IMR-90 (cell line): ENCODE results near the gene CPAMD8.

ENCODE experiments used
- BHLHE40 ChIP-seq: fragments of 150-350 bp; IDR thresholded peaks from 2 replicates; pipeline ENCODE4 v1.6.1; 2016; ENCODE audit warnings: mild to moderate bottlenecking, low read depth, low read length
- CEBPB ChIP-seq: IDR thresholded peaks from 2 replicates; pipeline ENCODE4 v1.6.1; 2012; ENCODE audit warnings: low read depth, low read length, improper control_type of control experiment
- MAFK ChIP-seq: IDR thresholded peaks from 2 replicates; pipeline ENCODE4 v1.6.1; 2012; ENCODE audit warnings: low read depth, low read length, improper control_type of control experiment
- MAZ ChIP-seq: IDR thresholded peaks from 2 replicates; pipeline ENCODE4 v1.6.1; 2012; ENCODE audit warnings: low read depth, mild to moderate bottlenecking, low read length, improper control_type of control experiment, moderate library complexity, borderline replicate concordance
- NFE2L2 ChIP-seq: fragments of 150-350 bp; IDR thresholded peaks from 2 replicates; pipeline ENCODE4 v1.6.1; 2016; ENCODE audit warnings: low read depth, mild to moderate bottlenecking, low read length
- POLR2A ChIP-seq: IDR thresholded peaks from 2 replicates; pipeline ENCODE4 v1.6.1; 2012; ENCODE audit warnings: mild to moderate bottlenecking, low read depth, low read length
- RAD21 ChIP-seq: IDR thresholded peaks from 2 replicates; pipeline ENCODE4 v1.6.1; 2012; ENCODE audit warnings: low read length, improper control_type of control experiment
- RCOR1 ChIP-seq: IDR thresholded peaks from 2 replicates; pipeline ENCODE4 v1.6.1; 2012; ENCODE audit warnings: mild to moderate bottlenecking, low read length, improper control_type of control experiment; ENCODE audit not compliant: insufficient replicate concordance
- RFX5 ChIP-seq: IDR thresholded peaks from 2 replicates; pipeline ENCODE4 v1.8.0; 2012; ENCODE audit warnings: low read depth, mild to moderate bottlenecking, low read length, moderate library complexity
- SMC3 ChIP-seq: fragments of 150-350 bp; IDR thresholded peaks from 2 replicates; pipeline ENCODE4 v1.6.1; 2016; ENCODE audit warnings: low read depth, mild to moderate bottlenecking, antibody characterized with exemption, low read length, moderate library complexity
- TF ChIP-seq, protein P1 (sequence below): conservative IDR thresholded peaks from 2 replicates; pipeline ENCODE4 v1.5.1; 2012; ENCODE audit warnings: mild to moderate bottlenecking, low read depth, low read length, improper control_type of control experiment

DNA sequence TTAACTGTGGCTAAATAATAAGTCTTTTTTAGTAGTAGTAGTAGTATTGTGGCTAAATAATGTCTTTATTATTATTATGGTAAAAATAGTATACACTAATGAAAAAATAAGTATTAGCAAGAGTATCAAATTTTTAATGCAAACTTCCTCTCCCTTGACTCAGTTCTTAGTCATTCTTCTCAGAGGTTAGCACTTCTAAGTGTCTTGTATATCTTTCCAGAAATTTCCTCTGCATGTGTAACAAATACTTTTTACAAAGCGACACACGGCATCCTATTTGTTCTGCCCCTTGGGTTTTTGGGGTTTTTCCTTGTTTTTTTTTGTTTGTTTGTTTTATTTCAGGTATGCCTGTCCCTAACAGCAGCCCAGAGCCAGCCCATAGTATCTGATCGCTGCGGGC lies 176.5 kb downstream of the CPAMD8 start:
- TF ChIP-seq, protein P1, sequence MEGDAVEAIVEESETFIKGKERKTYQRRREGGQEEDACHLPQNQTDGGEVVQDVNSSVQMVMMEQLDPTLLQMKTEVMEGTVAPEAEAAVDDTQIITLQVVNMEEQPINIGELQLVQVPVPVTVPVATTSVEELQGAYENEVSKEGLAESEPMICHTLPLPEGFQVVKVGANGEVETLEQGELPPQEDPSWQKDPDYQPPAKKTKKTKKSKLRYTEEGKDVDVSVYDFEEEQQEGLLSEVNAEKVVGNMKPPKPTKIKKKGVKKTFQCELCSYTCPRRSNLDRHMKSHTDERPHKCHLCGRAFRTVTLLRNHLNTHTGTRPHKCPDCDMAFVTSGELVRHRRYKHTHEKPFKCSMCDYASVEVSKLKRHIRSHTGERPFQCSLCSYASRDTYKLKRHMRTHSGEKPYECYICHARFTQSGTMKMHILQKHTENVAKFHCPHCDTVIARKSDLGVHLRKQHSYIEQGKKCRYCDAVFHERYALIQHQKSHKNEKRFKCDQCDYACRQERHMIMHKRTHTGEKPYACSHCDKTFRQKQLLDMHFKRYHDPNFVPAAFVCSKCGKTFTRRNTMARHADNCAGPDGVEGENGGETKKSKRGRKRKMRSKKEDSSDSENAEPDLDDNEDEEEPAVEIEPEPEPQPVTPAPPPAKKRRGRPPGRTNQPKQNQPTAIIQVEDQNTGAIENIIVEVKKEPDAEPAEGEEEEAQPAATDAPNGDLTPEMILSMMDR, result no peak
- TF ChIP-seq BHLHE40, result no peak
- TF ChIP-seq POLR2A, result no peak
- no peak for TF ChIP-seq SMC3
- TF ChIP-seq RCOR1, result no peak
- no peak for TF ChIP-seq MAZ
- TF ChIP-seq CEBPB, result no peak
- no peak for TF ChIP-seq RFX5
- no peak for TF ChIP-seq RAD21
- TF ChIP-seq MAFK, result no peak
- no peak for TF ChIP-seq NFE2L2
